Neural cell (in vitro differentiated cells): ENCODE results near the gene DNAI1.

Source experiments
- EP300 ChIP-seq: fragments of 450-650 bp; conservative IDR thresholded peaks from 2 replicates; pipeline ENCODE4 v1.6.1; 2014; ENCODE audit warnings: antibody characterized with exemption, mild to moderate bottlenecking, moderate library complexity; ENCODE audit not compliant: poor library complexity, severe bottlenecking
- EZH2 ChIP-seq: fragments of 200-600, 300-800 bp; shearing (Covaris generic), sonication (generic); IDR thresholded peaks from 2 replicates; pipeline ENCODE4 v1.6.1; 2014; ENCODE audit warnings: antibody characterized with exemption, low read length, borderline replicate concordance, mild to moderate bottlenecking; ENCODE audit not compliant: insufficient read depth, poor library complexity, severe bottlenecking
- MXI1 ChIP-seq: fragments of 450-650 bp; conservative IDR thresholded peaks from 2 replicates; pipeline ENCODE4 v1.6.1; 2014; ENCODE audit warnings: antibody characterized with exemption, mild to moderate bottlenecking; ENCODE audit not compliant: poor library complexity, severe bottlenecking
- POLR2AphosphoS5 ChIP-seq: IDR thresholded peaks from 2 replicates; pipeline ENCODE4 v1.6.1; 2012
- RAD21 ChIP-seq: fragments of 450-650 bp; conservative IDR thresholded peaks from 2 replicates; pipeline ENCODE4 v1.6.1; 2014; ENCODE audit warnings: antibody characterized with exemption, mild to moderate bottlenecking, moderate library complexity
- REST ChIP-seq: IDR thresholded peaks from 2 replicates; pipeline ENCODE4 v1.6.1; 2012; ENCODE audit warnings: borderline replicate concordance
- SMC3 ChIP-seq: fragments of 450-650 bp; conservative IDR thresholded peaks from 2 replicates; pipeline ENCODE4 v1.6.1; 2014; ENCODE audit warnings: antibody characterized with exemption, mild to moderate bottlenecking, moderate library complexity; ENCODE audit not compliant: poor library complexity
- TAF1 ChIP-seq: IDR thresholded peaks from 2 replicates; pipeline ENCODE4 v1.6.1; 2012; ENCODE audit warnings: low read depth
- TF ChIP-seq, protein P1 (sequence below): fragments of 450-650 bp; IDR thresholded peaks from 2 replicates; pipeline ENCODE4 v1.5.1; 2014; ENCODE audit warnings: antibody characterized with exemption, mild to moderate bottlenecking, moderate library complexity; ENCODE audit not compliant: poor library complexity, severe bottlenecking

DNA sequence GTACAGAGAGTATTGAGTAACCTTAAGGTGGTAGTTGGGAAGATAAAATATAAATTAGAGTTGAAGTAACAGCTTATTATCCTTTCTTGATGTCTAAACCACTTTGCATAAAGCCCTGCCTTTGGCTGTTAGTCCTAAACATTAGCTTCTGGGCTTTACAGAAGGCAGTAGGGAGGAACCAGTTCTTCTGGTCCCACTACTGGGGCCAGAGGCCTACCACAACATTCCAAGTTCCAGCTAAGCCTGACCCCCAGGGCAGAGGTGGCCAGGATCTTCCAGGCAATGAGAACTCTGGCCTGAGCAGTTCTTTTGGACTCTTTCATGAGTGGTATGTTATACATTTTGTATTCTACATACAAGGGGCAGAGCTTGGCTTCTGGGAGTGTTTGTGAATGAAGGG is 26.1 kb downstream of the DNAI1 start:
- TF ChIP-seq EP300 (no peak), POLR2AphosphoS5 (no peak), SMC3 (no peak), RAD21 (no peak), MXI1 (no peak), EZH2 (no peak), TAF1 (no peak), REST (no peak)
- TF ChIP-seq, protein P1, sequence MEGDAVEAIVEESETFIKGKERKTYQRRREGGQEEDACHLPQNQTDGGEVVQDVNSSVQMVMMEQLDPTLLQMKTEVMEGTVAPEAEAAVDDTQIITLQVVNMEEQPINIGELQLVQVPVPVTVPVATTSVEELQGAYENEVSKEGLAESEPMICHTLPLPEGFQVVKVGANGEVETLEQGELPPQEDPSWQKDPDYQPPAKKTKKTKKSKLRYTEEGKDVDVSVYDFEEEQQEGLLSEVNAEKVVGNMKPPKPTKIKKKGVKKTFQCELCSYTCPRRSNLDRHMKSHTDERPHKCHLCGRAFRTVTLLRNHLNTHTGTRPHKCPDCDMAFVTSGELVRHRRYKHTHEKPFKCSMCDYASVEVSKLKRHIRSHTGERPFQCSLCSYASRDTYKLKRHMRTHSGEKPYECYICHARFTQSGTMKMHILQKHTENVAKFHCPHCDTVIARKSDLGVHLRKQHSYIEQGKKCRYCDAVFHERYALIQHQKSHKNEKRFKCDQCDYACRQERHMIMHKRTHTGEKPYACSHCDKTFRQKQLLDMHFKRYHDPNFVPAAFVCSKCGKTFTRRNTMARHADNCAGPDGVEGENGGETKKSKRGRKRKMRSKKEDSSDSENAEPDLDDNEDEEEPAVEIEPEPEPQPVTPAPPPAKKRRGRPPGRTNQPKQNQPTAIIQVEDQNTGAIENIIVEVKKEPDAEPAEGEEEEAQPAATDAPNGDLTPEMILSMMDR, result no peak
